GM19372 (cell line): ENCODE measurements around the gene HSCB.
"Not testable (repeated sequence)": the region's sequence is repeated elsewhere in the genome, so short reads cannot be mapped to it uniquely, and the experiment has no call there.

Experiments used
- ATAC-seq: cut with Tn5 transposase; IDR thresholded peaks from one replicate; pipeline ENCODE4 v1.9.1; 2021; ENCODE audit warnings: mild to moderate bottlenecking, low read depth, moderate library complexity; ENCODE audit not compliant: unreplicated experiment

The HSCB gene

GRCh38 chr22:28783786-28784671, 42.2 kb downstream of the HSCB start:
- no peak for ATAC-seq

GRCh38 chr22:28788601-28789000, 46.8 kb downstream of the HSCB start:
- no peak for ATAC-seq

GRCh38 chr22:28791124-28791523, 49.3 kb downstream of the HSCB start:
- no peak for ATAC-seq

- peak; percentile 65 for ATAC-seq
These were observed 50.1 kb downstream of the HSCB start for GRCh38 chr22:28791841-28792490.

- ATAC-seq, result peak; percentile 43
These were observed 50.9 kb downstream of the HSCB start for GRCh38 chr22:28792491-28793383.

GRCh38 chr22:28793976-28794584, 52.2 kb downstream of the HSCB start:
- ATAC-seq, result no peak

GRCh38 chr22:28795071-28795693, 53.3 kb downstream of the HSCB start:
- no peak for ATAC-seq

GRCh38 chr22:28795932-28796856, 54.4 kb downstream of the HSCB start:
- ATAC-seq, result no peak

- ATAC-seq, result no peak
These were observed 57.2 kb downstream of the HSCB start for GRCh38 chr22:28798810-28799605.

- peak; percentile 27 for ATAC-seq
These were observed 57.9 kb downstream of the HSCB start for GRCh38 chr22:28799606-28800307.

- ATAC-seq, result peak; percentile 88
These were observed 58.6 kb downstream of the HSCB start, which contains the start of gene XBP1 for GRCh38 chr22:28800308-28801041. TSS of gene XBP1 (minus strand) at chr22:28800569.

GRCh38 chr22:28801845-28802594, 60.2 kb downstream of the HSCB start:
- no peak for ATAC-seq

- ATAC-seq, result no peak
These were observed 60.8 kb downstream of the HSCB start for GRCh38 chr22:28802595-28803123.

GRCh38 chr22:28805426-28805825, 63.6 kb downstream of the HSCB start:
- not testable (repeated sequence) for ATAC-seq
